Stimulated activated CD4-positive, alpha-beta T cell treated with anti-CD3 and anti-CD28 coated beads, Interleukin-15, amount 100 ng/mL, for 24 hours (primary cell): ENCODE results near the gene RBFA.
"Not testable (repeated sequence)": the region's sequence is repeated elsewhere in the genome, so short reads cannot be mapped to it uniquely, and the experiment has no call there.

Experiments used
- DNase-seq: peaks from one replicate; pipeline ENCODE4 v3.0.0-alpha.2; 2020

RBFA gene, protein sequence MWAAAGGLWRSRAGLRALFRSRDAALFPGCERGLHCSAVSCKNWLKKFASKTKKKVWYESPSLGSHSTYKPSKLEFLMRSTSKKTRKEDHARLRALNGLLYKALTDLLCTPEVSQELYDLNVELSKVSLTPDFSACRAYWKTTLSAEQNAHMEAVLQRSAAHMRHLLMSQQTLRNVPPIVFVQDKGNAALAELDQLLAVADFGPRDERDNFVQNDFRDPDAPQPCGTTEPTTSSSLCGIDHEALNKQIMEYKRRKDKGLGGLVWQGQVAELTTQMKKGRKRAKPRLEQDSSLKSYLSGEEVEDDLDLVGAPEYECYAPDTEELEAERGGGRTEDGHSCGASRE

DNA sequence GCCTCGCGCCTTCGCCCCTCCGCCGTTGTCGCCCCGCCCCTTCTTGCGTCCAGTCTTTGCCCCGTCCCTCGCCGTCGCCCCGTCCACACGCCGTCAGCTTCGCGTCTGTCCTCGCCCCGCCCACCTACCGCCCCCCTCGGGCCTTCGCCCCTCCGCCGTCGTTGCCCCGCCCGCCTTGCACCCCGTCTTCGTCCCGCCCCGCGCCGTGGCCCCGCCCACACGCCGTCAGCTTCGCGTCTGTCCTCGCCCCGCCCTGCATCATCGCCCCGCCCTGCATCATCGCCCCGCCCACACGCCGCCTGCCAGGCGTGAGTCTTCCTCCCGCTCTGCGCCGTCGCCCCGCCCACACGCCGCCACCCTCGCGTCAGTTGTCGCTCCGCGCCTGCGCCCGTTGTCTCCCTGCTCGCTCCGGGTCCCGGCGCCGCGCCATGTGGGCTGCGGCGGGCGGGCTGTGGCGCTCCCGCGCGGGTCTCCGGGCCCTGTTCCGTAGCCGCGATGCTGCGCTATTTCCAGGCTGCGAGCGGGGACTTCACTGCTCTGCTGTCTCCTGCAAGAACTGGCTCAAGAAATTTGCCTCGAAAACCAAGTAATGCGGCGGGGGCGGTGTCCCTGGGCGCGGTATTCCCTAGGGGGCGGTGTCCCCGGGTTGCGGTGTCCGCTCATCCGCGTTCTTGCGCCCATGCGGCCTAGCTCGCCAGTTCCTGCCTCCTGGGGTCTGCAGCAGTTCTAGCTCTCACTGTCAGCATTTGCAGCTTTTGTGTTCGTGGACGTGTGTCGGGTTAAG is at the start of gene RBFA:
RBFA (plus strand) TSS at position 367 of the 784 bp plus-strand sequence; CDS start at position 429, 62 bp downstream.
- DNase-seq = peak; percentile 100

DNA sequence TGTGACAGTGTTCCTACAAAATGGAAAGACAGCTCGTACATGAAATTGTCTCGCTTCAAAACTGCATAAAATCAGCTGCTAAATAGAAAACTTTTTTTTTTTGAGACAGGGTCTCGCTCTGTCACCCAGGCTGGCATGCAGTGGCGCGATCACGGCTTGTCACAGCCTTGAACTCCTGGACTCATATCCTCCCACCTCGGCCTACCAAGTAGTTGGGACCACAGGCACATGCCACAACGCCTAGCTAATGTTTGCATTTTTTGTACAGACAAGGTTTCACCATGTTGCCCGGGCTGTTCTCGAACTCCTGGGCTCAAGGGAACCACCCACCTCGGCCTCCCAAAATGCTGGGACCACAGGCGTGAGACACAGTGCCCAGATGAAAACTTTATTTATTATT is 49.1 kb upstream of the RBFA start:
- no peak for DNase-seq

DNA sequence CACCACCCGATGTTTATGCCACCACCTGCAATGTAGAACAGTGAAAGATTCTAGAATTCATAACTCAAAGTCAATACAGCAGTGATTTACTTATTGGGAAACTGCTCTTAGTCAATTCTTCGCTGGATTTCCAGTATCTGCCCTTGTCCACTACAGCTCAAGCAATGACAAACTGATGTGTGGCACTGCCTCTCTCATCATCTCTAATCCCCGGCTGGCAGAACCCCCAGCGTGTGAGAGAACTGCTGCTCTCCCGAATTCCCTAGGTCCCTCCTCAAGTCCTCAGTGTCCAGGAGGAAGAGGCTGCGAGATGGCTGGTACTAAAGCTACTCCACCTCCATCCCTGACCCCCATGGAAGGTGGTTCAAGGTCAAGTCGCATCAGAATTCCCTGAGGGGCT is 47.5 kb upstream of the RBFA start:
- DNase-seq = no peak

DNA sequence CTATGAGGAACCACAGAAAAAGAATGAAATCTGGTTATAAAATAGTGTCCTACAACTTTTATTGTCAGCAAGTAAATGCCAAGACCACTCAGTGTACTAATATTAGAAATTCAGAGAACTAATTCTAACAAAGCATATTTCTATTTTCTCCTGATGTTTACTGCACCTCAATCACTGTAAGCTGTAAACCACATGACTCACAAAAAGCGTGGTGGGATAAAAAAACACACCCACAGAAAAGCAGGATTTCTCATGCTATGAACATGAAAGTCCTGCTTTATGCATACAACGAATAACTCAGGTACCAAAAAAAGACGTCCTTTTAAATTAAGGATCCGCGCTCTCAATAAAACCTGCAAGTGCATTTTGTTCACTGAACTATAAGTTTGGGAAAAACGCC is 46.7 kb upstream of the RBFA start:
- no peak for DNase-seq

DNA sequence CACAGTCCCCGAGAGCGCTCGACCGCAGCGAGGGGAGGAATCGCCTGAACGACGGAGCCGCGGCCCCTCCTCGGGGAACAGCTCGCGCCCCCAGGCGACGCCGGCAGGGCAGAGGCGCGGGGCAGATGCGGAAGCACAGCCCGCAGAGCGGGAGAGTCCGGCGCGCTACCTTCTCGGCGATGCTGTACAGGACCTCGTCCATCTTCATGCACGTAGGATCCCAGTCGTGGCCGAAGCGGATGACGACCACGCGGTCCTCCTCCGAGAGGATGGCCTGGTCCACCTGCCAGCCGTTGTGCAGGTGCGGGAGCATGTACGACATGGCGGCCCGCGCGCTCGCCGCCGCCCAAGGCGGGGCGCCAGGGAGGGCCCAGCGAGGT is 46.2 kb upstream of the RBFA start:
- DNase-seq = peak; percentile 74

DNA sequence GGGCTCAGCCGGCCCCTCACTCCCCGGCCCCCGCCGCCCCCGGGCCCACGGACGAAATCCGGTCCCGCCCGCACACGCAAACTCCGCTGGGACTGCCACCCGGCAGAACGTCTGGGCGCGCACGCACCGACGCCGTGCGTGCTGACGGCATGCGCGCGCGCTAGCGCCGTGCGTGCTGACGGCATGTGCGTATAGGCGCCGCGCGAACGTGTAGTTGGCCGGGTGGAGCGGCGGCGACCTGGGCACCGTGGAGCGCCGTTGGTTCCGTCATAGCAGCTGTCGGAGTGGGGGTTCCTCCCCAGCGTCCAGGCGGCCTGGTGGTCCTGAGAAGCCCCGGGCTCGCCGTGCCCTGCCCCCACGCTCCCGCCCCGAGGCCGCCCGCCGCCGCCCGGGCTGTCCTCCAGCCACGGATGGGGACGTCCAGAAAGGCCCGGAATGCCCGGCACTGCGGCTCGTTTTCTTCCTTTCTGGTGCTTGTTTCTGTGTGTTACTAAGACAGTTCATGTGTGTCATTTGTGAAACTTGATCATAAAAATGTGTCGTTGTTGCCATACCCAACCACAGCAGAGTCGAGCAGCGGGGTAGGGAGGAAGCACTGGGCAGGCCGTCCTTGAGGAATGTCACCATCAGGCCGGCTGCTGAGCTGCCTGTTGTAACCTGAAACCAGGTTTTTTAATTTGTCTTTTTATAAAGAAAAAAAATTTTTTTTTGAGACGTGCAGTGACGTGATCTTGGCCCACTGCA is 45.6 kb upstream of the RBFA start, which contains the start of gene TXNL4A:
TXNL4A (minus strand) TSS at position 113 of the 744 bp plus-strand sequence. CDS start 171 bp downstream, outside the sequence.
- peak; percentile 90 for DNase-seq

DNA sequence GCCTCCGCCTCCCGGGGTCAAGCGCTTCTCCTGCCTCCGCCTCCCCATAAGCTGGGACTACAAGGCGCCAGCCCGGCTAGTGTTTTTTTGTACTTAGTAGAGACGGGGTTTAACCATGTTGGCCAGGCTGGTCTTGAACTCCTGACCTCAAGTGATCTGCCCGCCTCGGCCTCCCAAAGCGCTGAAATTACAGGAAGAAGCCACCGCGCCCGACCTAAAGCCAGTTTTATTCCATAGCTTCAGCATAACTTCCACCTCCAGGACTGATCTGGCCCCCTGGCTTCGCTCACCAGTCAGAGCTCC is 45.1 kb upstream of the RBFA start:
- peak; percentile 21 for DNase-seq

DNA sequence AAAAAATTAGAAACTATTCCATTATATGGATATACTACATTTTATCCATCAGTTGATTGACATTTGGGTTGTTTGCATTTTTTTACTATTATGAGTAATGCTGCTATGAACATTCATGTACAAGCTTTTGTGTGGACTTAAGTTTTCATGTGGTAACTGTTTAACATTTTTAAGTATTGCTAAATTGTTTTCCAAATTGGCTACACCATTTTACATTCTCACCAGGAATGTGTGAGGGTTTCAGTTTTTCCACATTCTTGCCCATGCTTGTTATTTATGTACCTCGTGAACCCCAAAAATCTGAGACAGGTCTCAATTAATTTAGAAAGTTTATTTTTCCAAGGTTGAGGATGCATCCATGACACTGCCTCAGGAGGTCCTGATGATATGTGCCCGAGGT is 42.7 kb upstream of the RBFA start:
- no peak for DNase-seq

DNA sequence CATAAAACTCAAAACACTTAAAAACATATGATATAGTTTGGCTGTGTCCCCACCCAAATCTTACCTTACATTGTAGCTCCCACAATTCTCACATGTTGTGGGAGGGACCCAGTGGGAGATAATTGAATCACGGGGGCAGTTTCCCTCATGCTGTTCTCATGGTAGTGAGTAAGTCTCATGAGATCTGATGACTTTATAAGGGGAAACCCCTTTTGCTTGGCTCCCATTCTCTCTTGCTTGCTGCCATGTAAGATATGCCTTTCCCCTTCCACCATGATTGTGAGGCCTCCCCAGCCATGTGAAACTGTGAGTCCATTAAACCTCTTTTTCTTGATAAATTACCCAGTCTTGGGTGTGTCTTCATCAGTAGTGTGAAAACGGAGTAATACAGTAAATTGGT is 34.5 kb upstream of the RBFA start:
- DNase-seq = not testable (repeated sequence)

DNA sequence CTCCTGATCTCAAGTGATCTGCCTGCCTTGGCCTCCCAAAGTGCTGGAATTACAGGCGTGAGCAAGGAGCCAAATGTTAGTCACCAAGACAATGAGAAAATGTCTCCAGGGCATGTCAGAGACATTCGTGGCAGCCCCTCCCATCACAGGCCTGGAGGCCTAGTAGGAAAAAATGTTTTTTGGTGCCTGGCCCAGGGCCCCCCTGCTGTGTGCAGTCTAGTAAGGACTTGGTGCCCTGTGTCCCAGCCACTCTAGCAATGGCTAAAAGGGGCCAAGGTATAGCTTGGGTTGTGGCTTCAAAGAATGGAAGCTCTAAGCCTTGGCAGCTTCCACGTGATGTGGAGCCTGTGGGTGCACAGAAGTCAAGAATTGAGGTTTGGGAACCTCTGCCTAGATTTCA is 33.4 kb upstream of the RBFA start:
- DNase-seq = no peak

DNA sequence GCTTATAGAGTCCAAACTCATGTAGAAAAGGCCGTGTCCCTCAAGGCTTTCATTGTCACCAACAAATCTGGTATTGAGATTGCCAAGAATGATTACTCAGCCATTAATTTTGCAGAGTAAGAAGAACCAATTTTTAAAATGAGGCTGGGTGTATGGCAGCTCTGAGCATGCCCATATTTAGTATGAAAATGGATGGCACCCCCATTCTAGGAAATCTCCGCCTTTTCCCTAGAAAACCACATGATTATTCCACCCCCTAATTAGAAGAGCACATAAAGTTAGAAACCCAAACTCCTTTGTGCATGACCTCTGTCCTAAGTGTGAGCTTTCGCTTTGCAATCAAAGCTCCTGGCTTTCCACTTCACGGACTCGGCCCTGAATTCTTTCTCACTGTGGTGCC is 31.8 kb upstream of the RBFA start:
- DNase-seq = no peak

DNA sequence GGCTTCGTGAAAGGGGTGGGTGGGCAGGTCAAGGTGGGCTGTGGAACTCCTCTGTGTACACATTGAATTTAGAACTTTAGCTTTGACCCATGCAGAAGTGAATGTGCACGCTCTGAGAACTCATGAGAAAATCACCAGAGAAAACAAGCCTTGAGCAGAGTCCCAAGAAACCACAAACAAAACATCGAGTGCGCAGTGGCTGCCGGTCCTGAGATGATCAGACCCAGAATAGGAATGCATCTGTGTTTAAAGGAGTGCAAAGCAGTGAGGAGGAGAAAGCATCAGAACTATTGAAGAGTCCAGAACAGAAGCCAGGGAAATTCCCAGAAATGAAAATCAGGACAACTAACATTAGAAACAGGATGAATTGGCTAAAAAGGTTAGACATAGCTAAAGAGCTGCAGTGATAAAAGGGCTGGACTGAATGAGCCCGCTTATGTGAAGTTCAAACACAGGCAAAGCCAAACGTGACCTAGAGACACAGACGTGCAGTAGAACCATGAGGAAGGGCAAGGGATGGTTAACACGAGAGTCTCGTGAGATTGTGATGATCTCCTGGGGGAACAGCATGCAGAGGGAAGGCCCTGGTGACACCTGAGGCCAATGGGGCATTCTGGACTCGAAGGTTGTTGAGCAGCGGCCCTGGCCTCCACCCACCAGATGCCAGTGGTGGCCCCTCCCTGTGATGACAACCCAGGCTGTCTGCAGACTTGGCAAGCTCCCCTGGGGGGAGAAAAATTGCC is 29.5 kb upstream of the RBFA start:
- DNase-seq = no peak

DNA sequence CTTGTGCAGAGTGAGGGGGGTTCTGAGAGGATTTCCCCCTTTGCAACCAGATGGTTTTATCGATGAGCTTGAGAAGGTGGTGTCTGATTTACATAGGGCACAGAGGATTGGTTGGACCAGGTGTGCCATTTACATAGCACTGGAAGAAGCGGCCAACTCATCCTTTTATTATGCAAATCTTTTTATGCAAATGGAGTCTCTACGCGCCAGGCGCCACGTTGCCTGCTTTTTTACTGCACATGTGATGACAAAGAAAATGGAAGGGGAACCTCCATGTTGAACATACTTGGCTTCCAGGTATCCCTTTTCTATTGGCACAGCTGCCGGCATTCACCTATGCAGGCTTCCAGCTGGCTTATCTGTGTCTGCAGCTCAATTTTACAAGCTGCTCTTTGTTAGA is 27.5 kb upstream of the RBFA start:
- no peak for DNase-seq

DNA sequence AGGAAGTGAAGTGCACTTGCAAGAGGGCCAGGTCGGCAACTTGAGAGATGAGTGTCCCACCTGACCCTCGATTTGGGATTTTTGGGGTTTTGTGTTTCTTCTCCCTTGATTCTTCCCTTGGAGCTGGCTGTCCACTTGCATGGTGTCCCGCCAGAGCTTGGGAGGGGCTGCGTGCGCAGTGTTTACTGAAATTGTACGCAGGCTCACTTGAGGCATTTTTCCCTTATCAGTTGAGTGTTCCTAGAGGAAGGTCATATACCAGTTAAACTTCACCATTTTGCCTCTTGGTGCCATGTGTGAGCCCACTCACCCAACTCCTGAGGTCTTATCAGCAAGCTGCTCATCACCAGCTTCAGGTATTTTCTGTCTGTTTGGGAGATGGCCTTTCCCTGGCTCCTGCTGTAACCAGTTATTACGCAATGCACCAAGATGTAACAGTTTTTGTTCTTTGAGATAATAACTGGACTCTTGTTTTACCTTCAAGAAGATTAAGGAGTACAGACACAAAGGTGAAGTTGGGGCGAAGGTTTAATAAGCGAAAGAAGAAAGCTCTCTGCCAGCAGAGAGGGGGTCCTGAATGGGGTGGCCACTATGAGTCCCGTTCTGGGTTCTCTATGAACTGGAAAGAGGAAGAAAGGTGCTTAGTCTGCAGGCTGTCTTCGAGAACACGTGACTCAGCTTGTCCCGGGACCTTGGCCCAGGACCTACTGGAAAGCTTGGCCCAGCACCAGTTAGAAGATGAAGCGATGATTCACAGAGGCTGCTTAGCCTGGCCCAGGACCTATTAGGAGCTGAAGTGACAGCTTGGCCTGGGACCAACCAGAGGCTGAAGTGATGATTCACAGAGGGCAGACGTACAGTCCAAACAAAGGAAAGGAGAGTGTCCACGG is 24.3 kb upstream of the RBFA start:
- DNase-seq = no peak

DNA sequence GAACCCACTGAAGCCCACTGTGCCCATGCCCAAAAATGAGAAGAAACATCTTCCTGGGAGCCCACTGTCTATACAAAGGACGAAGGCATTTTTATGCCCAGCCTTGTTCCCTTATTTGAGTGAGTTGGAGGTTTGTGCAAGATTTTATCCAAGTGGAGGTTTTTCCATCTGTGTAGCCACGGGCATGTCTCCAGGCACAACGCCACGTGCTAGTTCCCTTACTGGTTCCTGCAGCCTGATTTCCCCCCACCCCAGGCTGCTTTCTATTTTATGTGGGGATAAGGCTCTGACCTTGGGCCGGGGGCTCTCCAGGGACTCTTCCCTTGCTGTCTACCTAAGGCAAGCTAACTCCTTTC is 23.7 kb upstream of the RBFA start:
- DNase-seq = no peak

DNA sequence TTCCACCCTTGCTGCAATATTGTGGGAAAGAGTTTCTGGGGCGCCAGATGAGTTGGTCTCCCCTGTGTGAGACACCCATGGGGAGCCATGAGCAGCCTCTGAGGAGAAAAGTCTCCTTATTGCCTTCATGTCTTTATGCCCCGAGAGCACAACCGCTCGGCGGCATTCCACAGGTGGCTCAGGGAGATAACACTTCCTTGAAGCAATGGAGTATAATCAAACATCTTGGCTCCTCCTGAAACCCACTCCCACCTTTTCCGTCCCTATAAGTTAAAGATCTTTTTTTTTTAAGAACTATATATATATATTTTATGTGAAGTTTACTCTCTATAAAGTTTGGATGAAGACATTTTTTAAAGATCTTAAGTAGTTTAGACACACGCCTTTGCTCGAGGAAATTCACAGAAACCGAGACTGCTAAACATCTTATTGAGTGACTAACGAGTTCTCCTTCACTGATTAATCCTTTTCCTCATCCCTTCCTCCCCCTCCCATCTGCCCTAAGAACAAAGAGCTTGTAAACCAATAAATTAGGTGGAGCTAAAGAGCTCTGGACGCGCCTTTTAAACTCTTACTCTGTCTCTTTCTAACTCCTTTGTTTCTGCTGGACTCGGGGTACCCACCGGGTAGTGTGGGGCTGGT is 22.6 kb upstream of the RBFA start:
- not testable (repeated sequence) for DNase-seq

DNA sequence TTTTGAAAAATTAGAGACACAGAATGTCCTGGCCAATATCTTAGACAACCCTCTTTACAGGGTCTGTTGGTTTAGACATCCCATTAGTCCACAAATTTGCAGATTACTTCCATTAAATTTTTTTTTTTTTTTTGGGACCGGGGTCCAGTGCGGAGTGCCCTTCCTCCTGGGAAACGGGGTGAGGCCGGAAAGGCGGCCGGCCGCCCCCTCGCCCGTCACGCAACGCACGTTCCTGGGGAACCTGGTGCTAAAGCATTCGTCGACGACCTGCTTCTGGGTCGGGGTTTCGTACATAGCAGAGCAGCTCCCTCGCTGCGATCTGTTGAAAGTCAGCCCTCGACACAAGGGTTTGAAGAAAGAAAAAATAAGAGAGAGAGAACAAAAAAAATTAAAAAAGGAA is 21.5 kb upstream of the RBFA start:
- DNase-seq = no peak

DNA sequence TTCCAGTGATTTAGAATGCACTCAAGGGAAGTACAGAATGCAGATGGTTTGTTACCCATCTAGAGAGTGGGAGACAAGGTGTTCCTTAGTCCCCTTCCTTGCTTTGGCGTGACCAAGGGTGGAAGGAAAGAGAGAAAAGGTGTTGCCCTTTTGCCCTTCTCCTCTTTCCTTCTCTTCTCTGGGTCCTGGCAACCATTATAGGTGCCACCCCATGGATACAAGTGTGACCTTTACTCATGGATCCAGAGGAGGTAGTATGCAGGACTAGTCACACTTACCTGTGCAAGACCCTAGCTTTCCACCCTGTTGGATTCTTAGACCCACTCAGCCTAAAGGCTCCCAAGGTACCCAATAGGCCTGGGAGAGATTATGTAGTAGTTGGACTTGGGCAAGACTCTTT is 11.6 kb upstream of the RBFA start:
- DNase-seq = no peak

DNA sequence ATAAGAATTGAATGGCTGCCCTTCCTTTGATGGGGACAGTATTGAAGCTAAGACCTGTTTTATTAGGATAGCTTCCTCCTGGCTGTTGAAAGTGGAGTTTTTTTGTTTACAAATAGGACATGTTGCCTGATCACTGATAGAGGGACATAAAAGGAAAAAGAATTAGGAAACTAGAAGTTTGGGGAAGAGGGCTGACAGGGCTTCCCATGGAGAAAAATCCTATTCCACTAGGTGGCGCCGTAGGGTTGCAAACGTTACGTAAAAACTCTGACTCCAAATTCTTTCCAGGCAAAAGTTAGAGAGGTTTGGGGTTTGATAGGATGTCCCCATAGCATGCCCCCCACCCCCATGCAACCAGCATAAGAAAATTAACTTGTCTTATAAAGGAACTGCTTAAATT is 11.1 kb upstream of the RBFA start:
- DNase-seq = peak; percentile 32

DNA sequence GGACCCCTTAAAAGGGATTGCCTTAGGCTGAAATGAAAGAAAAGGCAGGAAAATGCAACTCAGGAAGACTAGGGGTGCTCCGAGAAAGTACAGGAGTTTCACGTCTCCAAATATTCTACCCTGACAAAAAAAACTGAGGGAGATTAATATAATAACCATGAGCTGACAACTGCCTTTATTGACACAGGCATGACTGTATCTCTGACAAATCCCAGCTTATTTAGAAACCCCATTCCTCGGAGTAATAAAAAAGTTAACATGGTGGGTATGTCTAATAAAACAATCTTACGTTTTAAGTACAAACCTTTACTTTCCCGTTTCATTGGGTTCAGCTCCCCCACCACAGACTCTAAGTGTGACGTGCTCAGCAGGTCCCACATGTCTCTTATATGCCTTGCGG is 7.9 kb upstream of the RBFA start:
- no peak for DNase-seq

DNA sequence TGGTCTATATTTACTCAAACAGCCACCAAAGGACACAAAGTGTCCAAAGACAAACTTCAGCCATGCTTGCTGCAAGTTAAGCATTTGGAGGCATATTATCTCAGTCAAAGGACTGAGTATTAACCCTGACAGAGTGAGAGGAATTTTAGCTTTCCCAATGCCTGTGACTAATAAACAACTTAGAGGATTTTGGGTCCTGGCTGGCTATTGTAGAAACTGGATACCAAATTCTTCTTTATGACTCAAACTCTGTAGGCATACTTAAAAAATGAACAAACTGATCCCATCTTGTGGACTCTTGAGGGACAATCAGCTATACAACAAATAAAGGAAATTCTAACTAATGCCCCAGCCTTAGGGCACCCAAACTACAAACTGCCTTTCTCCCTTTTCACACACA is 6.5 kb upstream of the RBFA start:
- not testable (repeated sequence) for DNase-seq

DNA sequence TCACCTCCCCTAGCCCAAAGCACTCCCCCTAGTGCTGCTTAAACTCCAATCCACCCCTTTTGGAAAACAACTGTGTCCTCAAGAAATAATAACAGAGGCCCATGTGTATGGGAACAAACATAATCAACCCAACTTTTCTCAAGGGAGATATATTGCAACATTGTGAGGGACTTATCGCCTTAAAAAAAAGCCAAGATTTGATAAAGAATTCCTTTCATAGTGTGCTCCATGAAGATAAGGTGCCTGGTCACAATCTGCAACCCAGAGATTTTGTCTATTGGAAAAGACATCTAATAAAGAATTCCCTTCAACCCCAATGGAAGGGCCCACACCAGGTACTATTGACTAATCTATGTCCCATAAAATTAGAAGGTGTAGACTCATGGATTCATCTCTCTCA is 4.5 kb upstream of the RBFA start:
- DNase-seq = no peak
